Neuronal stem cell (in vitro differentiated cells): ENCODE results near the gene PLPPR1.

ENCODE experiments used
- DNase-seq: peaks from one replicate; pipeline ENCODE4 v3.0.0-alpha.2; 2013; ENCODE audit warnings: low spot score
- H2AFZ ChIP-seq: one replicate; pipeline ENCODE4 v1.6.1; 2013; ENCODE audit warnings: mild to moderate bottlenecking, low read length, inconsistent platforms
- H2AK5ac ChIP-seq: 2 replicates; pipeline ENCODE4 v1.6.1; 2013; ENCODE audit warnings: low read depth, mild to moderate bottlenecking, inconsistent platforms, low read length, moderate library complexity, mixed read lengths
- H2BK120ac ChIP-seq: 2 replicates; pipeline ENCODE4 v1.6.1; 2013; ENCODE audit warnings: low read depth, mild to moderate bottlenecking, inconsistent platforms, low read length, moderate library complexity, mixed read lengths
- H2BK12ac ChIP-seq: one replicate; pipeline ENCODE4 v1.6.1; 2013; ENCODE audit warnings: low read length, inconsistent platforms
- H2BK15ac ChIP-seq: 2 replicates; pipeline ENCODE4 v1.6.1; 2013; ENCODE audit warnings: mild to moderate bottlenecking, low read length, inconsistent platforms, mixed read lengths
- H2BK5ac ChIP-seq: one replicate; pipeline ENCODE4 v1.6.1; 2013; ENCODE audit warnings: inconsistent platforms, mild to moderate bottlenecking, low read length, moderate library complexity
- H3K14ac ChIP-seq: one replicate; pipeline ENCODE4 v1.6.1; 2013; ENCODE audit warnings: low read length, inconsistent platforms
- H3K18ac ChIP-seq: 2 replicates; pipeline ENCODE4 v1.6.1; 2013; ENCODE audit warnings: low read length, inconsistent platforms
- H3K23ac ChIP-seq: 2 replicates; pipeline ENCODE4 v1.6.1; 2013; ENCODE audit warnings: low read depth, mild to moderate bottlenecking, mixed read lengths, low read length, inconsistent platforms; ENCODE audit not compliant: poor library complexity
- H3K27ac ChIP-seq: replicated peaks from 3 replicates; pipeline ENCODE4 v1.5.1; 2013; ENCODE audit warnings: low read length, inconsistent platforms
- H3K27me3 ChIP-seq, 3 experiments: 2 replicates each; pipeline ENCODE4 v1.6.1; 2013; ENCODE audit warnings: low read length in 3 of 3, mild to moderate bottlenecking in 2 of 3, inconsistent platforms in 1 of 3, low read depth in 1 of 3, mixed read lengths in 1 of 3, moderate library complexity in 1 of 3; ENCODE audit not compliant: control insufficient read depth in 3 of 3, insufficient read depth in 3 of 3
- H3K36me3 ChIP-seq, 2 donors: replicated peaks in 1 of 2; 2 replicates each; pipeline ENCODE4 v1.6.1; 2013; ENCODE audit warnings: low read length in 2 of 2; ENCODE audit not compliant: control insufficient read depth in 2 of 2, insufficient read depth in 2 of 2
- H3K4ac ChIP-seq: 2 replicates; pipeline ENCODE4 v1.6.1; 2013; ENCODE audit warnings: inconsistent platforms, mild to moderate bottlenecking, low read length, moderate library complexity
- H3K4me1 ChIP-seq, 2 donors: 1 replicate in 1 of 2; 2 replicates in 1 of 2; pipeline ENCODE4 v1.6.1; 2013; ENCODE audit warnings: low read length in 2 of 2, low read depth in 1 of 2; ENCODE audit not compliant: control insufficient read depth in 2 of 2, insufficient read depth in 1 of 2
- H3K4me2 ChIP-seq: one replicate; pipeline ENCODE4 v1.6.1; 2013; ENCODE audit warnings: mild to moderate bottlenecking, low read length, inconsistent platforms; ENCODE audit not compliant: insufficient read depth, poor library complexity, severe bottlenecking
- H3K4me3 ChIP-seq, 2 donors: 2 replicates each; pipeline ENCODE4 v1.5.1; 2013; ENCODE audit warnings: low read length in 2 of 2, mild to moderate bottlenecking in 2 of 2, inconsistent platforms in 1 of 2, moderate library complexity in 1 of 2
- H3K79me1 ChIP-seq: one replicate; pipeline ENCODE4 v1.6.1; 2013; ENCODE audit warnings: low read depth, mild to moderate bottlenecking, inconsistent platforms, low read length, moderate library complexity
- H3K9ac ChIP-seq: one replicate; pipeline ENCODE4 v1.6.1; 2013; ENCODE audit warnings: mild to moderate bottlenecking, low read depth, low read length, inconsistent platforms; ENCODE audit not compliant: poor library complexity
- H3K9me3 ChIP-seq, 2 donors: replicated peaks in 1 of 2; 2 replicates each; pipeline versions ENCODE3 to v1.6.1; 2013; ENCODE audit warnings: low read length in 2 of 2, mild to moderate bottlenecking in 2 of 2, inconsistent platforms in 1 of 2, low read depth in 1 of 2, mixed read lengths in 1 of 2, moderate library complexity in 1 of 2; ENCODE audit not compliant: control insufficient read depth in 2 of 2, insufficient read depth in 1 of 2
- H4K8ac ChIP-seq: one replicate; pipeline ENCODE4 v1.6.1; 2013; ENCODE audit warnings: low read depth, mild to moderate bottlenecking, inconsistent platforms, low read length, moderate library complexity
- H4K91ac ChIP-seq: one replicate; pipeline ENCODE4 v1.6.1; 2013; ENCODE audit warnings: low read length, low read depth, mild to moderate bottlenecking, inconsistent platforms; ENCODE audit not compliant: poor library complexity
- WGBS, 2 donors: extraction: QIAGEN DNeasy Blood & Tissue Kit; methylation state at CpG; one replicate each; pipeline ENCODE4 v1.1.7; 2013; ENCODE audit warnings: missing lambda C conversion rate in 2 of 2, mixed read lengths in 1 of 2; ENCODE audit not compliant: insufficient read length in 2 of 2, insufficient replicate concordance in 1 of 2; ENCODE audit errors: extremely low coverage in 2 of 2; 5-methylcytosine and 5-hydroxymethylcytosine counted together

Gene PLPPR1

DNA sequence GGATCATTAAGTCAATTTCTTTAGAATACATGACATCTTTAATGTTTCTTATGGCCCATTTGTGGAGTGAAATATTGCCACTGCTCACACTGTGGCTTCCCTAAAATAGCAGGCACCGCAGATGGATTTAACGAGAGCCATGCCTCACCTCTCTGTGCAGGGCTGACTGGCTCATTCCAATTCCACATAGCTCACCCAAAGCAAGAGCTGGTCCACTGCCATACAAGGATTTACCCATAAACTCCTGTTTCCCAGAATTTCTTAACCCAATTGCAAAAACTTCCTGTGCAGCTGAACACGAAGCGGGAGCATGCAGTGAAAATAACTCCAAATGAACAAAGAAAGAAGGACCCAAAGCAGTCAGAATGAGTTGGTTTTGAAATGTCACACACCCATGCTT is 196.7 kb downstream of the PLPPR1 start:
- Histone ChIP-seq H3K14ac (no peak overlapping the region), H4K91ac (no peak overlapping the region), H2BK120ac (no peak overlapping the region), H2AFZ (no peak overlapping the region), H2BK15ac (no peak overlapping the region), H2BK12ac (no peak overlapping the region), H3K4me2 (no peak overlapping the region), H3K4ac (no peak overlapping the region), H3K27me3 (peaks cover 0 to 2% (median 0%) of the 10 kb centered on the region in 3 experiments), H3K4me1 (no peaks in the 10 kb centered on the region), H3K79me1 (no peaks in the 10 kb centered on the region), H2BK5ac (no peak overlapping the region), H2AK5ac (no peak overlapping the region), H3K9me3 (no peaks in the 10 kb centered on the region), H3K4me3 (no peak overlapping the region), H3K23ac (no peak overlapping the region), H4K8ac (no peak overlapping the region), H3K18ac (no peak overlapping the region), H3K27ac (no peak overlapping the region), H3K36me3 (no peaks in the 10 kb centered on the region), H3K9ac (no peak overlapping the region)
- no CpG with 5 or more reads among the region's 4 CpGs for WGBS, 2 donors
- DNase-seq: no peak

- Histone ChIP-seq H2BK120ac (no peak overlapping the region), H2BK12ac (no peak overlapping the region)
Observed at GRCh38 chr9:101226161-101226560, 197.6 kb downstream of the PLPPR1 start.

GRCh38 chr9:101226803-101227202 is 198.3 kb downstream of the PLPPR1 start:
- Histone ChIP-seq H2BK12ac (no peak overlapping the region), H3K4me1 (peaks cover 0 to 1% of the 10 kb centered on the region in 2 donors), H3K4me3 (no peak overlapping the region), H3K23ac (no peak overlapping the region), H4K8ac (no peak overlapping the region), H3K4me2 (no peak overlapping the region), H3K9me3 (no peaks in the 10 kb centered on the region), H2BK15ac (no peak overlapping the region), H3K18ac (no peak overlapping the region), H3K79me1 (no peaks in the 10 kb centered on the region), H2AFZ (no peak overlapping the region), H3K4ac (no peak overlapping the region), H3K36me3 (no peaks in the 10 kb centered on the region), H3K9ac (no peak overlapping the region), H2BK120ac (no peak overlapping the region), H3K27me3 (peaks cover 0 to 4% (median 0%) of the 10 kb centered on the region in 3 experiments), H3K14ac (no peak overlapping the region), H2AK5ac (no peak overlapping the region), H2BK5ac (no peak overlapping the region), H4K91ac (no peak overlapping the region), H3K27ac (no peak overlapping the region)
- no CpG with 5 or more reads among the region's 3 CpGs for WGBS, 2 donors
- DNase-seq: no peak

More at GRCh38 chr9:101226161-101226560, 197.6 kb downstream of the PLPPR1 start:
- Histone ChIP-seq H2BK5ac (no peak overlapping the region), H3K27me3 (peaks cover 0 to 4% (median 0%) of the 10 kb centered on the region in 3 experiments), H2AFZ (no peak overlapping the region), H3K9me3 (no peaks in the 10 kb centered on the region), H3K4ac (no peak overlapping the region), H3K4me2 (no peak overlapping the region), H3K9ac (no peak overlapping the region), H2BK15ac (no peak overlapping the region), H3K4me3 (no peak overlapping the region), H3K36me3 (no peaks in the 10 kb centered on the region), H3K18ac (no peak overlapping the region), H3K23ac (no peak overlapping the region), H3K4me1 (peaks cover 0 to 1% of the 10 kb centered on the region in 2 donors), H3K27ac (no peak overlapping the region), H4K8ac (no peak overlapping the region), H2AK5ac (no peak overlapping the region), H3K14ac (no peak overlapping the region), H4K91ac (no peak overlapping the region), H3K79me1 (no peaks in the 10 kb centered on the region)
- DNase-seq: no peak

- no CpG with 5 or more reads among the region's 1 CpG for WGBS, 2 donors
- no peaks in the 10 kb centered on the region for H3K36me3 ChIP-seq
- no peak overlapping the region for H2BK12ac ChIP-seq
- no peak overlapping the region for H2BK120ac ChIP-seq
- peaks cover 0 to 1% of the 10 kb centered on the region in 2 donors for H3K4me1 ChIP-seq
- no peak overlapping the region for H2AFZ ChIP-seq
- H3K27me3 ChIP-seq: peaks cover 0 to 4% (median 0%) of the 10 kb centered on the region in 3 experiments
- no peak overlapping the region for H3K9ac ChIP-seq
- no peak overlapping the region for H3K18ac ChIP-seq
- H3K9me3 ChIP-seq: no peaks in the 10 kb centered on the region
- H3K23ac ChIP-seq: no peak overlapping the region
- no peak overlapping the region for H3K4me3 ChIP-seq
- H2BK15ac ChIP-seq: no peak overlapping the region
- no peak overlapping the region for H2BK5ac ChIP-seq
- no peak for DNase-seq
- H3K79me1 ChIP-seq: no peaks in the 10 kb centered on the region
- H4K91ac ChIP-seq: no peak overlapping the region
- H4K8ac ChIP-seq: no peak overlapping the region
- no peak overlapping the region for H3K27ac ChIP-seq
- no peak overlapping the region for H3K4me2 ChIP-seq
- no peak overlapping the region for H3K14ac ChIP-seq
- no peak overlapping the region for H3K4ac ChIP-seq
- H2AK5ac ChIP-seq: no peak overlapping the region
Observed at GRCh38 chr9:101229606-101230005, 201.1 kb downstream of the PLPPR1 start.
